H1 (cell line): ENCODE measurements around the gene LRP5. TPM values are rescaled to one million over a fixed set of nuclear protein-coding genes. Genes with fewer than 3 reads are reported as not detected.

Source experiments
- CTCF ChIA-PET: fragments of 300-600 bp; sonication (Branson Sonifier 250); formaldehyde crosslinking; loops from one replicate; lab custom pipeline; 2021; ENCODE audit not compliant: partially characterized antibody; lab: Charles Lee
- POLR2A ChIA-PET: fragments of 300-600 bp; sonication (Branson Sonifier 250); formaldehyde crosslinking; loops from one replicate; lab custom pipeline; 2021; ENCODE audit warnings: inconsistent platforms; ENCODE audit not compliant: partially characterized antibody; lab: Charles Lee
- DNase-seq, 2 experiments: peaks; one replicate each; pipeline versions ENCODE4 v3.0.0 to v3.0.0-alpha.2; 2010 to 2022; ENCODE audit warnings: low spot score in 2 of 2, low read depth in 1 of 2, mixed read lengths in 1 of 2
- FAIRE-seq: peaks from 2 replicates; lab custom pipeline; 2011; peaks lifted over from hg19 to GRCh38; lab: Jason Lieb, UNC
- H2AFZ ChIP-seq: 2 replicates; pipeline ENCODE4 v1.8.1; 2012; ENCODE audit warnings: low read length, inconsistent platforms
- H2AK5ac ChIP-seq: 2 replicates; pipeline ENCODE4 v1.6.1; 2013; ENCODE audit warnings: low read depth, low read length
- H2BK120ac ChIP-seq: replicated peaks from 2 replicates; pipeline ENCODE3; 2013; ENCODE audit warnings: low read depth, low read length, inconsistent platforms
- H2BK12ac ChIP-seq: 2 replicates; pipeline ENCODE4 v1.6.1; 2013; ENCODE audit warnings: low read depth, low read length
- H2BK15ac ChIP-seq: 2 replicates; pipeline ENCODE4 v1.6.1; 2013; ENCODE audit warnings: low read length
- H2BK20ac ChIP-seq: 2 replicates; pipeline ENCODE4 v1.6.1; 2013; ENCODE audit warnings: low read length
- H2BK5ac ChIP-seq: 2 replicates; pipeline ENCODE4 v1.6.1; 2013; ENCODE audit warnings: low read depth, low read length
- H3K14ac ChIP-seq: 2 replicates; pipeline ENCODE4 v1.6.1; 2013; ENCODE audit warnings: inconsistent platforms; ENCODE audit not compliant: insufficient read length
- H3K18ac ChIP-seq: 2 replicates; pipeline ENCODE4 v1.6.1; 2013; ENCODE audit warnings: low read length; ENCODE audit errors: extremely low read depth
- H3K23ac ChIP-seq: 2 replicates; pipeline ENCODE4 v1.6.1; 2013; ENCODE audit warnings: inconsistent platforms; ENCODE audit not compliant: insufficient read length
- H3K23me2 ChIP-seq: 2 replicates; pipeline ENCODE4 v1.6.1; 2013; ENCODE audit warnings: low read depth, low read length
- H3K27ac ChIP-seq: 2 replicates; pipeline ENCODE4 v1.6.1; 2011; ENCODE audit warnings: low read depth, low read length, inconsistent platforms
- H3K27me3 ChIP-seq, 4 experiments: replicated peaks in 1 of 4; 1 replicate in 1 of 4; 2 replicates in 3 of 4; pipeline versions ENCODE4 v1.6.1 to v1.8.1; 2011 to 2013; ENCODE audit warnings: low read length in 3 of 4, mild to moderate bottlenecking in 3 of 4, inconsistent platforms in 2 of 4, mixed read lengths in 2 of 4, moderate library complexity in 1 of 4; ENCODE audit not compliant: control insufficient read depth in 3 of 4, insufficient read depth in 3 of 4; ENCODE audit errors: extremely low read depth in 1 of 4
- H3K36me3 ChIP-seq, 4 experiments: 2 replicates each; pipeline versions ENCODE4 v1.6.1 to v1.8.1; 2011 to 2013; ENCODE audit warnings: mild to moderate bottlenecking in 4 of 4, low read length in 3 of 4, moderate library complexity in 2 of 4, control low read depth in 1 of 4, inconsistent platforms in 1 of 4; ENCODE audit not compliant: insufficient read depth in 4 of 4, control insufficient read depth in 2 of 4
- H3K4ac ChIP-seq: replicated peaks from 2 replicates; pipeline ENCODE3; 2013; ENCODE audit warnings: low read length, low read depth, mixed read lengths, inconsistent platforms; ENCODE audit not compliant: insufficient read length
- H3K4me1 ChIP-seq, 4 experiments: replicated peaks in 1 of 4; 1 replicate in 1 of 4; 2 replicates in 3 of 4; pipeline versions ENCODE4 v1.6.1 to v1.8.1; 2011 to 2013; ENCODE audit warnings: low read length in 3 of 4, inconsistent platforms in 2 of 4, mixed read lengths in 1 of 4; ENCODE audit not compliant: insufficient read depth in 4 of 4, control insufficient read depth in 3 of 4
- H3K4me2 ChIP-seq, 2 experiments: 2 replicates each; pipeline versions ENCODE4 v1.6.1 to v1.8.1; 2011 to 2013; ENCODE audit warnings: low read depth in 2 of 2, low read length in 2 of 2, control low read depth in 1 of 2, inconsistent platforms in 1 of 2, mild to moderate bottlenecking in 1 of 2; ENCODE audit not compliant: insufficient read depth in 1 of 2
- H3K4me3 ChIP-seq, 4 experiments: fragments of 200-600, 300-600 bp in 1 of 4; sonication (generic), shearing (Covaris generic), sonication (Bioruptor Twin) in 1 of 4; 2 replicates each; pipeline versions ENCODE4 v1.5.1 to v1.8.1; 2011 to 2016; ENCODE audit warnings: low read length in 4 of 4, low read depth in 3 of 4, control low read depth in 2 of 4, inconsistent platforms in 2 of 4, mild to moderate bottlenecking in 2 of 4, mixed read lengths in 1 of 4, moderate library complexity in 1 of 4; ENCODE audit not compliant: insufficient read depth in 2 of 4; ENCODE audit errors: extremely low read depth in 1 of 4
- H3K56ac ChIP-seq: replicated peaks from 2 replicates; pipeline ENCODE3; 2013; ENCODE audit warnings: low read depth, mild to moderate bottlenecking, mixed read lengths, low read length, inconsistent platforms; ENCODE audit not compliant: insufficient read length
- H3K79me1 ChIP-seq: 2 replicates; pipeline ENCODE4 v1.6.1; 2013; ENCODE audit warnings: low read depth, low read length, control low read depth
- H3K79me2 ChIP-seq, 2 experiments: 2 replicates each; pipeline versions ENCODE4 v1.6.1 to v1.8.1; 2012 to 2013; ENCODE audit warnings: low read length in 2 of 2, mild to moderate bottlenecking in 2 of 2, inconsistent platforms in 1 of 2; ENCODE audit not compliant: insufficient read depth in 2 of 2, control insufficient read depth in 1 of 2
- H3K9ac ChIP-seq, 4 experiments: replicated peaks in 1 of 4; 1 replicate in 1 of 4; 2 replicates in 3 of 4; pipeline versions ENCODE4 v1.6.1 to v1.8.1; 2011 to 2013; ENCODE audit warnings: low read depth in 3 of 4, low read length in 3 of 4, control low read depth in 2 of 4, mild to moderate bottlenecking in 2 of 4, moderate library complexity in 2 of 4, inconsistent platforms in 1 of 4; ENCODE audit errors: extremely low read depth in 1 of 4
- H3K9me3 ChIP-seq, 2 experiments: 2 replicates each; pipeline versions ENCODE4 v1.6.1 to v1.8.1; 2012 to 2013; ENCODE audit warnings: mild to moderate bottlenecking in 2 of 2, moderate library complexity in 2 of 2, control low read depth in 1 of 2, inconsistent platforms in 1 of 2, low read depth in 1 of 2, low read length in 1 of 2, mixed read lengths in 1 of 2; ENCODE audit not compliant: insufficient read depth in 2 of 2
- H4K20me1 ChIP-seq, 2 experiments: replicated peaks in 1 of 2; 2 replicates each; pipeline versions ENCODE3 to v1.8.1; 2011 to 2013; ENCODE audit warnings: inconsistent platforms in 2 of 2, low read length in 2 of 2, mild to moderate bottlenecking in 1 of 2; ENCODE audit not compliant: insufficient read depth in 2 of 2, control insufficient read depth in 1 of 2
- H4K5ac ChIP-seq: 2 replicates; pipeline ENCODE4 v1.6.1; 2013; ENCODE audit warnings: low read length, low read depth, mixed read lengths, inconsistent platforms; ENCODE audit not compliant: insufficient read length
- H4K8ac ChIP-seq: 2 replicates; pipeline ENCODE4 v1.8.0; 2013; ENCODE audit warnings: mild to moderate bottlenecking, moderate library complexity, low read length, inconsistent platforms; ENCODE audit not compliant: insufficient read depth; ENCODE audit errors: extremely low read depth
- H4K91ac ChIP-seq: replicated peaks from 2 replicates; pipeline ENCODE3; 2013; ENCODE audit warnings: low read length, mixed read lengths, inconsistent platforms; ENCODE audit not compliant: insufficient read length
- CHD2 ChIP-seq: IDR thresholded peaks from 2 replicates; pipeline ENCODE4 v1.6.1; 2012; ENCODE audit warnings: low read length, improper control_type of control experiment
- HDAC2 ChIP-seq, 2 experiments: fragments of 300-600 bp in 1 of 2; sonication (generic) in 1 of 2; IDR thresholded peaks; 2 replicates each; pipeline ENCODE4 v1.6.1; 2011 to 2012; ENCODE audit warnings: low read depth in 2 of 2, low read length in 2 of 2, mild to moderate bottlenecking in 2 of 2, moderate library complexity in 2 of 2, borderline replicate concordance in 1 of 2, inconsistent platforms in 1 of 2
- SRF ChIP-seq: IDR thresholded peaks from 2 replicates; pipeline ENCODE4 v1.6.1; 2011; ENCODE audit warnings: mild to moderate bottlenecking, low read depth, low read length, moderate library complexity
- WGBS, 2 experiments: shearing (Covaris generic) in 1 of 2; methylation state at CpG; one replicate each; pipeline versions ENCODE4 v1.1.6 to v1.1.7; 2013 to 2015; ENCODE audit warnings: low lambda C conversion rate in 2 of 2, mixed read lengths in 2 of 2, inconsistent platforms in 1 of 2, low coverage in 1 of 2, missing lambda C conversion rate in 1 of 2; ENCODE audit not compliant: insufficient replicate concordance in 2 of 2, insufficient coverage in 1 of 2, insufficient read length in 1 of 2; ENCODE audit errors: extremely low coverage in 1 of 2, missing lambda C conversion rate in 1 of 2; 5-methylcytosine and 5-hydroxymethylcytosine counted together
- polyA plus RNA-seq, 7 experiments: library from polyadenylated mRNA; depleted of rRNA in 3 of 7; stranded (reverse) in 5 of 7; unstranded in 2 of 7; fragments of >200 nt in 5 of 7; fragments of 200-250 nt in 2 of 7; gene quantifications; 1 replicate in 5 of 7; 2 replicates in 1 of 7; 4 replicates in 1 of 7; pipeline versions ENCODE4 v1.2.1 to v1.2.3, GENCODE V29; 2011 to 2013; ENCODE audit warnings: missing spikeins in 2 of 7, mixed read lengths in 2 of 7
- total RNA-seq: library from RNA; stranded (reverse); fragmentation: NEBNext Ultra II Directional; extraction: Animal tissue kit (Norgen Biotek cat#: 25700); gene quantifications from 2 replicates; pipeline ENCODE4 v1.2.1, GENCODE V29; 2021

LRP5 gene
- total and polyA plus RNA-seq, 2 of the 8 experiments (the other 6 are each of a cell fraction or from before 2014, with no cell fraction given) = 19.0 to 38.9 TPM

DNA sequence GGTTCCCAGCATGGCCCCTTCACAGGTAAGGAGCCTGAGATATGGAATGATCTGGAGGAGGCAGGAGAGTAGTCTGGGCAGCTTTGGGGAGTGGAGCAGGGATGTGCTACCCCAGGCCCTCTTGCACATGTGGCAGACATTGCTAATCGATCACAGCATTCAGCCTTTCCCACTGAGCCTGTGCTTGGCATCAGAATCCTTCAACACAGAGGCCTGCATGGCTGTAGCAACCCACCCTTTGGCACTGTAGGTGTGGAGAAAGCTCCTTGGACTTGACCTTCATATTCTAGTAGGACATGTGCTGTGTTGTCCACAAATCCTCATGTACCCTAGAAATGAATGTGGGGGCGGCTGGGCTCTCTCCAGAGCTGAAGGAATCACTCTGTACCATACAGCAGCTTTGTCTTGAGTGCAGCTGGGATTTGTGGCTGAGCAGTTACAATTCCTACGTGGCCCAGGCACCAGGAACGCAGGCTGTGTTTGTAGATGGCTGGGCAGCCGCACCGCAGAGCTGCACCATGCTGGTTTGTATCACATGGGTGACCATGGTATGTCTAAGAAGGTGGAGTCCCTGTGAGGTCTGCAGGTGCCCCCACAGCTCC lies 126.4 kb downstream of the LRP5 start:
- FAIRE-seq = no peak
- ChIA-PET POLR2A (interaction anchor here (1.2 kb wide), 1 partner anchor 22 kb away, joined by 4 read pairs; the partner anchor contains the start of gene PPP6R3), CTCF (interaction anchor here (0.8 to 2.2 kb wide), 8 partner anchors 15 to 141 kb away, joined by 3 to 8 read pairs (median 5); no protein-coding TSS in a partner anchor)

More for the DNA sequence above, 126.4 kb downstream of the LRP5 start:
- Histone ChIP-seq H3K9me3 (no peaks in the 10 kb centered on the region), H3K4me3 (no peak overlapping the region), H2AK5ac (no peak overlapping the region), H3K79me1 (no peaks in the 10 kb centered on the region), H3K18ac (no peak overlapping the region; the same call in 1 of the 2 replicates), H3K23ac (no peak overlapping the region), H4K8ac (no peak overlapping the region), H4K20me1 (peaks cover 0 to 9% of the 10 kb centered on the region in 2 experiments), H3K36me3 (peaks cover 0 to 5% (median 1%) of the 10 kb centered on the region in 4 experiments; a peak in 4 of 8 replicates), H3K4me2 (no peak overlapping the region), H3K4ac (peak overlapping the region; percentile 73), H2BK20ac (no peak overlapping the region), H3K27me3 (no peaks in the 10 kb centered on the region), H3K79me2 (no peaks in the 10 kb centered on the region), H3K14ac (no peak overlapping the region), H2AFZ (no peak overlapping the region), H2BK5ac (no peak overlapping the region), H3K23me2 (no peaks in the 10 kb centered on the region)
- 97% methylated on average over 6 of the region's 6 CpGs; no CpG with 5 or more reads in 1 of the 2 experiments for WGBS, 2 experiments
- DNase-seq = no peak
- TF ChIP-seq SRF = 0 out of 2 replicates have a peak, but pooled peaks have one; percentile 21
- TF ChIP-seq CHD2 = no peak
- TF ChIP-seq HDAC2 (IDR thresholded peaks at IDR 0.05; ENCODE audit: borderline replicate concordance in 1 of 2, low read depth in 2 of 2, low read length in 2 of 2) = no peak
- TF ChIP-seq, all 59 proteins: peak for 1
- Histone ChIP-seq H4K91ac (no peak overlapping the region), H3K9ac (no peak overlapping the region), H3K27ac (no peak overlapping the region), H3K56ac (no peak overlapping the region), H2BK12ac (peak overlapping the region; percentile 75; the same call in 1 of the 2 replicates), H2BK15ac (no peak overlapping the region), H3K4me1 (peaks cover 3 to 22% (median 9%) of the 10 kb centered on the region in 4 experiments), H2BK120ac (no peak overlapping the region), H4K5ac (no peak overlapping the region)
